Panc1 (cell line): Measurements from ENCODE around the gene DPP7. TPM values are rescaled to one million over a fixed set of nuclear protein-coding genes. Genes with fewer than 3 reads are reported as not detected.

ENCODE experiments used
- ATAC-seq: fragments of 200-7000 bp; cut with Tn5 transposase; 2 replicates; pipeline ENCODE4 v1.9.1; 2020; ENCODE audit warnings: mild to moderate bottlenecking, moderate library complexity
- BruUV-seq: library from RNA; stranded (reverse); fragments of 400-500 nt; replicated peaks from 2 replicates; lab custom pipeline; 2021; lab: Mats Ljungman, UMichigan
- CTCF ChIA-PET: fragments of 300-600 bp; sonication (Branson Sonifier 250); formaldehyde crosslinking; loops from one replicate; lab custom pipeline; 2022; ENCODE audit warnings: antibody characterized with exemption; lab: Charles Lee
- POLR2A ChIA-PET: fragments of 300-600 bp; sonication (Branson Sonifier 250); formaldehyde crosslinking; loops from one replicate; lab custom pipeline; 2022; ENCODE audit warnings: antibody characterized with exemption; lab: Charles Lee
- DNase-seq: peaks from one replicate; pipeline ENCODE4 v3.0.0-alpha.2; 2010; ENCODE audit warnings: low read depth, low spot score
- H3K27ac ChIP-seq: 2 replicates; pipeline ENCODE4 v1.5.1; 2011; ENCODE audit warnings: mild to moderate bottlenecking, low read length, inconsistent platforms
- H3K27me3 ChIP-seq: fragments of 200-500 bp; sonication (Bioruptor generic); 2 replicates; pipeline ENCODE4 v1.6.0; 2014; ENCODE audit warnings: low read length, inconsistent platforms; ENCODE audit not compliant: control insufficient read depth, insufficient read depth
- H3K36me3 ChIP-seq: fragments of 200-500 bp; sonication (Bioruptor generic); 2 replicates; pipeline ENCODE4 v1.5.1; 2014; ENCODE audit warnings: inconsistent platforms, mild to moderate bottlenecking, low read length, moderate library complexity; ENCODE audit not compliant: control insufficient read depth, insufficient read depth
- H3K4me1 ChIP-seq: 2 replicates; pipeline ENCODE4 v1.5.1; 2011; ENCODE audit warnings: inconsistent platforms, mild to moderate bottlenecking, low read length, moderate library complexity; ENCODE audit not compliant: control insufficient read depth, insufficient read depth
- H3K4me3 ChIP-seq, 2 experiments: 2 replicates each; pipeline ENCODE4 v1.5.1; 2011 to 2012; ENCODE audit warnings: low read depth in 2 of 2, low read length in 2 of 2, mild to moderate bottlenecking in 2 of 2, inconsistent platforms in 1 of 2, moderate library complexity in 1 of 2
- H3K9me3 ChIP-seq: fragments of 200-500 bp; sonication (Bioruptor generic); 2 replicates; pipeline ENCODE4 v1.5.1; 2014; ENCODE audit warnings: low read depth, mild to moderate bottlenecking, inconsistent platforms, low read length, moderate library complexity; ENCODE audit not compliant: control insufficient read depth, insufficient read depth
- CTCF ChIP-seq: fragments of 450-650 bp; IDR thresholded peaks from 2 replicates; pipeline ENCODE4 v1.5.1; 2017; ENCODE audit warnings: mild to moderate bottlenecking
- POLR2AphosphoS5 ChIP-seq: IDR thresholded peaks from 2 replicates; pipeline ENCODE4 v1.6.1; 2012; ENCODE audit warnings: mild to moderate bottlenecking, low read depth, low read length, moderate library complexity
- REST ChIP-seq, 2 experiments: IDR thresholded peaks; 2 replicates each; pipeline ENCODE4 v1.6.1; 2011 to 2012; ENCODE audit warnings: low read depth in 2 of 2, control low read depth in 1 of 2, low read length in 1 of 2, mild to moderate bottlenecking in 1 of 2, moderate library complexity in 1 of 2; ENCODE audit not compliant: insufficient read depth in 1 of 2
- SIN3A ChIP-seq: IDR thresholded peaks from 2 replicates; pipeline ENCODE4 v1.6.1; 2012; ENCODE audit warnings: low read depth, mild to moderate bottlenecking, low read length, moderate library complexity, borderline replicate concordance; ENCODE audit not compliant: insufficient read depth
- TCF7L2 ChIP-seq: IDR thresholded peaks from 2 replicates; pipeline ENCODE4 v1.6.1; 2011; ENCODE audit warnings: mild to moderate bottlenecking, low read depth, low read length, inconsistent platforms
- in situ Hi-C: cut with HindIII; loops from 2 replicates; pipeline ENCODE4 v1.10.0; 2016; ENCODE audit warnings: low sequenced_read_pairs, low pct_unique_long_range_greater_than_20kb
- intact Hi-C: fragments of 100-400 bp; cut with micrococcal nuclease; formaldehyde crosslinking; loops from one replicate; pipeline ENCODE4 v1.10.0; 2022; ENCODE audit not compliant: unreplicated experiment
- total RNA-seq: library from RNA; stranded (reverse); gene quantifications from one replicate; pipeline ENCODE4 v1.2.1, GENCODE V29; 2021; ENCODE audit not compliant: unreplicated experiment

DPP7 gene
- total RNA-seq, 1 experiment from 2014 or later = 236 TPM

DNA sequence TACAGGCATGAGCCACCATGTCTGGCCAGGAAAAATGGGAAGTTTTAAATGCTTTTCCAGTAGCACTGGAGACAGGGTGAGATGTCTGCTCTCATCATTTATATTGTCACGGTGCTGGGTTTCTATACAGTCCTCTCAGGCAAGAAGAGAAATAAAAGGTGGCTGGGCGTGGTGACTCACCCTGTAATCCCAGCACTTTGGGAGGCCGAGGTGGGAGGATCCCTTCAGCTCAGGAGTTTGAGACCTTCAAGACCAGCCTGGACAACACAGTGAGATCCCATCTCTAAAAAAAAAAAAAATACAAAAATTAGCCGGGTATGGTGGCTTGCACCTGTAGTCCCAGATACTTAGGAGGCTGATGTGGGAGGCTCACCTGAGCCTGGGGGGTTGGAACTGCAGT, 19.7 kb upstream of the DPP7 start:
- Histone ChIP-seq H3K4me1 (no peaks in the 10 kb centered on the region), H3K27me3 (no peaks in the 10 kb centered on the region), H3K36me3 (no peaks in the 10 kb centered on the region), H3K27ac (no peak overlapping the region), H3K4me3 (no peak overlapping the region), H3K9me3 (no peaks in the 10 kb centered on the region)
- CTCF ChIA-PET = no interaction called here
- POLR2A ChIA-PET = no interaction called here
- BruUV-seq = no TSS peak
- in situ Hi-C loops = no loop called here
- ATAC-seq (no peak), DNase-seq (no peak)
- intact Hi-C loops = no loop called here
- TF ChIP-seq SIN3A = no peak
- no peak for TF ChIP-seq POLR2AphosphoS5
- TF ChIP-seq TCF7L2 = no peak
- no peak for TF ChIP-seq REST (IDR thresholded peaks at IDR 0.05; ENCODE audit: insufficient read depth in 1 of 2, low read depth in 2 of 2, low read length in 1 of 2)
- no peak for TF ChIP-seq CTCF

DNA sequence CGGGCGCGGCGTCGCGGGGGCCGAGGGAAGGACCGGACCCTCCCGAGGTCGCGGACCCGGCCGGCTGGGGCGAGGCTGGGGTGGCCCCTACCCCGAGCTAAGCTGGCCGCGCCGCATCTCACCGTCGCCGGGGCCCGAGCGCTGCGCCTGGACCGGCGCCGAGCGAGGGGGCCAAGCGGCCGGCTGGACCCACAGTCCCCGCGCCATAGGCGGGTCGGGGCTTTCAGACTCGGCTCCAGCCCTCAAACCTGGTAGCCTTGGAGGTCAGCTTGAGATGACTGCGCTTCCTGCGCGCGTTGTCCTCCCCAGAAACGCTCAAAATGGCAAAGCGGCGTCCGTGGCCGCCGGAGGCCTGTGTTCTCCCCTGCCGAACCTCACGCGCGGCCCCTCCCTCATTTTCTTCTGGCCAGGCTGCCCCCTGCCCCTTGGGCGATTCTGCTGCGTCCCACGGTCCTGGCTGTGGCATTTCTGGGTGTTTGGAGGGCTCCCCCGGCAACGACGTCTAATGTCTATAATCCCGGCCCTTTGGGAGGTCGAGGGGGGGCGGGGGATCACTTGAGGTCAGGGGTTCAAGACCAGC, 15.7 kb upstream of the DPP7 start:
- in situ Hi-C loops = no loop called here
- Histone ChIP-seq H3K27me3 (no peaks in the 10 kb centered on the region), H3K4me3 (peak overlapping the region; percentile 68 to 75), H3K36me3 (0 out of 2 replicates have a peak, but pooled peaks cover 3% of the 10 kb centered on the region), H3K27ac (peak overlapping the region; percentile 91), H3K9me3 (no peaks in the 10 kb centered on the region), H3K4me1 (peaks cover 3% of the 10 kb centered on the region; the same call in 1 of the 2 replicates)
- TF ChIP-seq POLR2AphosphoS5 (no peak), REST (IDR thresholded peaks at IDR 0.05; ENCODE audit: insufficient read depth in 1 of 2, low read depth in 2 of 2, low read length in 1 of 2) (no peak), TCF7L2 (no peak), SIN3A (no peak), CTCF (no peak)
- no TSS peak for BruUV-seq
- ATAC-seq (peak; percentile 62; the same call in 1 of the 2 replicates), DNase-seq (no peak)
- ChIA-PET POLR2A (interaction anchor here (0.6 to 1.1 kb wide), 4 partner anchors 10 to 116 kb away, joined by 3 to 10 read pairs (median 4); no protein-coding TSS in a partner anchor), CTCF (interaction anchor here (0.5 to 1.0 kb wide), 3 partner anchors 20 to 101 kb away, joined by 3 to 9 read pairs (median 3); no protein-coding TSS in a partner anchor)
- intact Hi-C loops = no loop called here
